GM12891 (cell line): ENCODE measurements around the gene GRM4.
A peak's percentile ranks its signal among the peaks of the same experiment; 100 is the strongest.

Experiments
- DNase-seq: peaks from one replicate; pipeline ENCODE4 v3.0.0; 2011; ENCODE audit warnings: low spot score; ENCODE audit not compliant: insufficient read length
- FAIRE-seq: peaks from 2 replicates; lab custom pipeline; 2011; peaks lifted over from hg19 to GRCh38; lab: Jason Lieb, UNC
- PAX5 ChIP-seq: IDR thresholded peaks from 2 replicates; pipeline ENCODE4 v1.6.1; 2011; ENCODE audit warnings: low read length, moderate library complexity, mild to moderate bottlenecking; ENCODE audit not compliant: insufficient read depth, severe bottlenecking
- POLR2A ChIP-seq: IDR thresholded peaks from 2 replicates; pipeline ENCODE4 v1.6.1; 2011; ENCODE audit warnings: low read depth, low read length, control low read depth
- POLR2AphosphoS5 ChIP-seq: IDR thresholded peaks from 2 replicates; pipeline ENCODE4 v1.6.1; 2011; ENCODE audit warnings: low read depth, low read length, control low read depth
- POU2F2 ChIP-seq: IDR thresholded peaks from 2 replicates; pipeline ENCODE4 v1.6.1; 2011; ENCODE audit warnings: low read depth, mild to moderate bottlenecking, control low read depth, low read length, moderate library complexity
- SPI1 ChIP-seq: IDR thresholded peaks from 2 replicates; pipeline ENCODE4 v1.6.1; 2011; ENCODE audit warnings: low read depth, low read length, control low read depth
- TAF1 ChIP-seq: IDR thresholded peaks from 2 replicates; pipeline ENCODE4 v1.6.1; 2011; ENCODE audit warnings: low read depth, low read length, control low read depth

Gene GRM4

GRCh38 chr6:34041385-34041784 is 104.5 kb downstream of the GRM4 start:
- DNase-seq: no peak
- FAIRE-seq: no peak
- no peak for TF ChIP-seq POLR2AphosphoS5
- TF ChIP-seq POU2F2: no peak
- no peak for TF ChIP-seq TAF1
- TF ChIP-seq SPI1: no peak
- no peak for TF ChIP-seq POLR2A
- no peak for TF ChIP-seq PAX5

GRCh38 chr6:34039943-34040342 is 105.9 kb downstream of the GRM4 start:
- DNase-seq: no peak
- TF ChIP-seq PAX5 (no peak), POLR2A (no peak), TAF1 (no peak), POLR2AphosphoS5 (no peak), SPI1 (no peak), POU2F2 (no peak)
- no peak for FAIRE-seq

- DNase-seq (no peak), FAIRE-seq (peak; percentile 40)
- TF ChIP-seq POLR2A (no peak), TAF1 (no peak), PAX5 (no peak), POLR2AphosphoS5 (no peak), POU2F2 (no peak)
Measured at GRCh38 chr6:34037151-34037550, 108.7 kb downstream of the GRM4 start.

GRCh38 chr6:34036357-34037069 is 109.4 kb downstream of the GRM4 start:
- TF ChIP-seq SPI1: 0 out of 2 replicates have a peak, but pooled peaks have one; percentile 13
- TF ChIP-seq PAX5: no peak
- FAIRE-seq: no peak

GRCh38 chr6:34035704-34036356 is 110.1 kb downstream of the GRM4 start:
- FAIRE-seq (no peak), DNase-seq (no peak)
- TF ChIP-seq SPI1 (no peak), TAF1 (no peak), PAX5 (no peak), POU2F2 (no peak), POLR2AphosphoS5 (no peak), POLR2A (no peak)

More at GRCh38 chr6:34036357-34037069, 109.4 kb downstream of the GRM4 start:
- peak; percentile 68 for DNase-seq

- FAIRE-seq: no peak
Measured at GRCh38 chr6:34035161-34035560, 110.7 kb downstream of the GRM4 start.

GRCh38 chr6:34032856-34033255 is 113.0 kb downstream of the GRM4 start:
- TF ChIP-seq TAF1 (no peak), POU2F2 (no peak), PAX5 (no peak), SPI1 (no peak), POLR2A (no peak), POLR2AphosphoS5 (no peak)
- DNase-seq (no peak), FAIRE-seq (no peak)

More at GRCh38 chr6:34035161-34035560, 110.7 kb downstream of the GRM4 start:
- DNase-seq: no peak
- TF ChIP-seq POLR2A (no peak), SPI1 (no peak), TAF1 (no peak), POU2F2 (no peak), PAX5 (no peak), POLR2AphosphoS5 (no peak)

GRCh38 chr6:34031625-34032383 is 114.1 kb downstream of the GRM4 start:
- DNase-seq: no peak
- peak; percentile 87 for FAIRE-seq
- TF ChIP-seq PAX5 (no peak), POLR2A (no peak), TAF1 (no peak), POLR2AphosphoS5 (no peak), SPI1 (no peak), POU2F2 (no peak)

- no peak for DNase-seq
- TF ChIP-seq SPI1 (no peak), TAF1 (no peak), POU2F2 (no peak), PAX5 (no peak), POLR2AphosphoS5 (no peak), POLR2A (no peak)
- FAIRE-seq: no peak
Measured at GRCh38 chr6:34030831-34031624, 114.9 kb downstream of the GRM4 start.
